Measurements from ENCODE around the gene KLF11.
"Not testable (repeated sequence)": the region's sequence is repeated elsewhere in the genome, so short reads cannot be mapped to it uniquely, and the experiment has no call there.

Gene KLF11

GRCh38 chr2:10009811-10010781, 33.3 kb upstream of the KLF11 start:
- DNase-seq (ENCODE audit: low spot score), result no peak

GRCh38 chr2:10010861-10011605, 32.3 kb upstream of the KLF11 start:
- DNase-seq (ENCODE audit: low spot score), result not testable (repeated sequence)

- DNase-seq (ENCODE audit: low spot score), result not testable (repeated sequence)
These were observed 31.6 kb upstream of the KLF11 start for GRCh38 chr2:10011606-10012325.

- DNase-seq (ENCODE audit: low spot score), result not testable (repeated sequence)
These were observed 30.9 kb upstream of the KLF11 start for GRCh38 chr2:10012366-10012962.

- no peak for DNase-seq (ENCODE audit: low spot score)
These were observed 30.3 kb upstream of the KLF11 start for GRCh38 chr2:10012963-10013461.

- not testable (repeated sequence) for DNase-seq (ENCODE audit: low spot score)
These were observed 29.5 kb upstream of the KLF11 start for GRCh38 chr2:10013651-10014417.

GRCh38 chr2:10014418-10015190, 28.7 kb upstream of the KLF11 start:
- no peak for DNase-seq (ENCODE audit: low spot score)

GRCh38 chr2:10015376-10015989, 27.9 kb upstream of the KLF11 start:
- not testable (repeated sequence) for DNase-seq (ENCODE audit: low spot score)

DNA sequence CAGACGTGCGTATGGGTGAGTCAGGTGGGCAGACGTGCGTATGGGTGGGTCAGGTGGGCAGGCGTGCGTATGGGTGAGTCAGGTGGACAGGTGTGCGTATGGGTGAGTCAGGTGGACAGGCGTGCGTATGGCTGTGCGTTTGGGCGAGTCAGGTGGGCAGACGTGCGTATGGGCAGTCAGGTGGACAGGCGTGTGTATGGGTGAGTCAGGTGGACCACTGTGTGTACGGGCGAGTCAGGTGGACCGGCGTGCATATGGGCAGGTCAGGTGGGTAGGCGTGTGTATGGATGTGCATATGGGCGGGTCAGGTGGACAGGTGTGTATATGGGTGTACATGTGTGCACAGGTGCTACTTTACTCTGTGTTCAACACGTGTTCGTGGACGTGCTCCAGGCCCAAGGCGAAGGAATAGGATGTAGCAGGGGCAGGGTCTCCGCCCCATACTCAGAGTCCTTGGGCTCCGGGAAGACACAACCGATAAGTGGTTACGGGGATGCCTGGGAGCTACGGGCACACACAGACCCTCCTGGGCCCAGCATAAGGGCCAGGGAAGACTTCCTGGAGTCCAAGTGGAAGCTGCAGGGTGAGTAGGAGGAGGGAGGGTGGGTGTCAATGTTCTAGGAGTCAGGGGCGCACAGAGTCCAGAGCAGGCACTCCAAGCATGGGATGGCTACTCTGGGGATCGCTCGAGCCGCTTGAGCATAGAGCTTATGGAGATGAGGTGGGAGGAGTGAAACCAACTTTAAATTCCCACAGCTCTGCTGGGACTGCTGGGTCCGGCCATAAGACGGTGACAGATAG, 27.1 kb upstream of the KLF11 start:
- DNase-seq (ENCODE audit: low spot score), result no peak

GRCh38 chr2:10016802-10017258, 26.5 kb upstream of the KLF11 start:
- DNase-seq (ENCODE audit: low spot score), result no peak

GRCh38 chr2:10017313-10017941, 25.9 kb upstream of the KLF11 start:
- DNase-seq (ENCODE audit: low spot score), result no peak

DNA sequence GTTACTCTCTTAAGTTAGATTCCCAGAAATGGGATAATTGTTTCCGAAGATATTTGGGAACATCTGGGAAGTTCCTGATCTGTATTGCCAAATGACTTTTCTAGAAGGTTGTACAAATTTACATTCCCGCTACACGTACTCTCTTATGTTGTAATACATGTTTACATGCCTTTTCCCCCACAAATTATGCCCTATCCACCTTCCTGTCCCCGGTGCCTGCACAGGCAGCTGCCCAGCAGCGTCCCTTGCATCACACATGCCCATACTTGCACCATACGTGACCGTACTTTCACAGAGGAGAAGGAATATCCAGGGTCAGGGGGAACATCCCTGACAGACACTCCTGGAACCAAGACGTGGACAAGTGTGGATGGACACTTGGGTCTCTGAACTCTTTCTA, 24.2 kb upstream of the KLF11 start:
- DNase-seq (ENCODE audit: low spot score), result peak; percentile 55

- DNase-seq (ENCODE audit: low spot score), result no peak
These were observed 23.5 kb upstream of the KLF11 start for GRCh38 chr2:10019602-10020400.

DNA sequence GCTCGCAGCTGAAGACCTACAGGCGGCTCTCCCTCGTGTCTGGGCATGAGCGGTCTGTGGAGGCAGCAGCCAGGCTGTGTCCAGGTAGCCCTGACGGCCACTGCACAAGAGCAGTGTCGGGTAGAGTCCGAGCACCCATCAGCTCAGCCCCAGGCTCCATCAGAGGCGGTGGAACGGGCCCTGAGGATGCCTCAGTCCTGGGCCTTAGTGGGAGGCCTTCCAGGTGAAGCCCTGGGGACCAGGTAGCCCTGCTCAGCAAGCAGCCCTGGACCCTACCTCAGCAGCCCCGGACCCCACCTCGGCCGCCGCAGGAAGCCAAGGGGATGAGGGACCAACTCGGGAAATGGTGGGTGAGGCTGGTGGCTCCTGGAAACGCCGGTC, 21.3 kb upstream of the KLF11 start:
- no peak for DNase-seq (ENCODE audit: low spot score)

DNA sequence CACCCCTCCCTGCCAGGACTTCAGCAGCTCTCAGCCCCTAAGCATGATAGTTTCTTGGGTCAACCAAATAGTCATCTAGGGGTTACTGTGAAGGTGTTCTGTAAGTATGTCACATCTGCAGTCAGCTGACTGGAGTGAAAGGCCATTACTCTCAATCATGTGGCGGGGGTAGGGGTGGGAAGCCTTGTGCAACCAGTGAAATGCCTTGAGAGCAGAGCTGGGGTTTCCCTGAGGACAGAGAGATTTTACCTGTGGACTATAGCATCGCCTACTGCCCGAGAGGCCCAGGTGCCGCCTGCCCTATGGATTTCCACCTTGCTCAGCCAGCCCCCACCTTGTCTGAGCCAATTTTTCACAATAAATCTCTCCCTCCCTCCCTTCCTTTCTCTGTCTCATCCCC, 20.9 kb upstream of the KLF11 start:
- DNase-seq (ENCODE audit: low spot score), result no peak

DNA sequence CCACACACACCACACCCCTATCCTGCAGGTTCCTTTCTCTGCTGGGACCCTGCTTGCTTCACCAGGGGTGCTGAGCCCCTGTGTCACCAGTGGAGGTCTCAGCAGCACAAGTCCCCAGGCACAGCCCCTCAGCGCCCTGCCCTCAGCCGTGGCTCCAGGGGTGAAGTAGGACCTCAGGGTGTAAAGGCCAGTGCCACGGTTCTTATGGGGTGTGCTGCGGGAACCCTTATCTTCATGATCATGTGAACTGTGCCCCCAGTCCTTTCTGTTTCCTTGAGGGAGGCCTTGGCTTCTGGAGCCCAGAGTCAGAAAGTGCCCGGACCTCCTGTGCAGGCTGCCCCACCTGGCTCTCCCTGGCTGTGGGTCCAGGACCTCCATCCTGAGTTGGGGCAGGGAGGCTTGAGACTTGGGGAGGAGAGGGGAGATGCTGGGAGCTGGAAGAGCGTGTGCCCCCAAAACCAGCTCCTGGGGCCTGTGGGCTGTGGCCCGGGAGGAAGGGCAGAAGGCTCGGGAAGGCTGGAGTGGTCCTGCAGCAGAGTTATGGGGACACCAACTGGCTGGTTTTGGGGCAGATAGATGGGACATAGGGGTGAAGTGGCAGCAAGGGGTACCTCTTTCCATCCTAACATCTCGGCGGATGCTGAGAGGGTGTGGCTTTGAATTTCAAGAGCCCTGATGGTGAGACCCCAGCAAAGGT, 20.2 kb upstream of the KLF11 start:
- no peak for DNase-seq (ENCODE audit: low spot score)
